ENCODE data around the gene SCN5A.

- no peak for TF ChIP-seq EZH2phosphoT487 (IDR thresholded peaks at IDR 0.05; ENCODE audit: insufficient read depth, low read depth)
- TF ChIP-seq EZH2 (IDR thresholded peaks at IDR 0.05; ENCODE audit: insufficient read depth, poor library complexity, severe bottlenecking) = no peak
Observed at GRCh38 chr3:38534180-38534579, 115.3 kb downstream of the SCN5A start.

Data from GM23248 (cell line).